H9 (cell line): ENCODE results near the gene LHFPL6. TPM values are rescaled to one million over a fixed set of nuclear protein-coding genes. Genes with fewer than 3 reads are reported as not detected.

Source experiments
- DNase-seq: peaks from one replicate; pipeline ENCODE4 v3.0.0-alpha.2; 2017
- H2AFZ ChIP-seq: one replicate; pipeline ENCODE4 v1.6.1; 2013; ENCODE audit warnings: mild to moderate bottlenecking, low read length, control low read depth, moderate library complexity
- H2AK5ac ChIP-seq: 2 replicates; pipeline ENCODE4 v1.6.1; 2013; ENCODE audit warnings: low read length, control low read depth, mixed read lengths; ENCODE audit not compliant: insufficient read length
- H2BK120ac ChIP-seq: one replicate; pipeline ENCODE4 v1.6.1; 2013; ENCODE audit warnings: low read depth, mild to moderate bottlenecking, low read length, control low read depth, inconsistent platforms; ENCODE audit not compliant: poor library complexity, severe bottlenecking
- H2BK12ac ChIP-seq: 2 replicates; pipeline ENCODE4 v1.6.1; 2013; ENCODE audit warnings: low read length, control low read depth, mixed read lengths, low read depth; ENCODE audit not compliant: insufficient read length
- H2BK15ac ChIP-seq: 2 replicates; pipeline ENCODE4 v1.6.1; 2013; ENCODE audit warnings: low read depth, low read length, control low read depth
- H2BK20ac ChIP-seq: one replicate; pipeline ENCODE4 v1.6.1; 2013; ENCODE audit warnings: low read depth, mild to moderate bottlenecking, low read length, control low read depth, inconsistent platforms; ENCODE audit not compliant: poor library complexity, severe bottlenecking
- H2BK5ac ChIP-seq: 2 replicates; pipeline ENCODE4 v1.6.1; 2013; ENCODE audit warnings: low read length, control low read depth, mixed read lengths; ENCODE audit not compliant: insufficient read length
- H3K14ac ChIP-seq: 2 replicates; pipeline ENCODE4 v1.6.1; 2013; ENCODE audit warnings: low read length, control low read depth; ENCODE audit not compliant: insufficient read depth
- H3K18ac ChIP-seq: 2 replicates; pipeline ENCODE4 v1.6.1; 2013; ENCODE audit warnings: low read depth, mild to moderate bottlenecking, mixed read lengths, low read length, control low read depth; ENCODE audit not compliant: insufficient read length
- H3K23ac ChIP-seq: 2 replicates; pipeline ENCODE4 v1.6.1; 2013; ENCODE audit warnings: low read length, control low read depth, mixed read lengths, low read depth; ENCODE audit not compliant: insufficient read length
- H3K23me2 ChIP-seq: 2 replicates; pipeline ENCODE4 v1.6.1; 2013; ENCODE audit warnings: low read depth, mild to moderate bottlenecking, mixed read lengths, low read length, control low read depth; ENCODE audit not compliant: insufficient read length, poor library complexity, severe bottlenecking
- H3K27ac ChIP-seq: 2 replicates; pipeline ENCODE4 v1.5.1; 2013; ENCODE audit warnings: low read length, control low read depth, mixed read lengths, low read depth; ENCODE audit not compliant: insufficient read length
- H3K27me3 ChIP-seq: 2 replicates; pipeline ENCODE4 v1.6.1; 2013; ENCODE audit warnings: low read length, control low read depth, inconsistent platforms; ENCODE audit not compliant: insufficient read depth
- H3K4ac ChIP-seq: 2 replicates; pipeline ENCODE4 v1.6.1; 2013; ENCODE audit warnings: low read depth, mild to moderate bottlenecking, control low read depth, inconsistent platforms, low read length, moderate library complexity
- H3K4me1 ChIP-seq: 2 replicates; pipeline ENCODE4 v1.6.1; 2013; ENCODE audit warnings: low read length, control low read depth, inconsistent platforms; ENCODE audit not compliant: insufficient read depth
- H3K4me2 ChIP-seq: 2 replicates; pipeline ENCODE4 v1.6.1; 2013; ENCODE audit warnings: low read length, control low read depth, mixed read lengths; ENCODE audit not compliant: insufficient read length, insufficient read depth
- H3K56ac ChIP-seq: 2 replicates; pipeline ENCODE4 v1.6.1; 2013; ENCODE audit warnings: low read depth, mild to moderate bottlenecking, mixed read lengths, low read length, control low read depth; ENCODE audit not compliant: insufficient read length
- H3K79me1 ChIP-seq: 2 replicates; pipeline ENCODE4 v1.6.1; 2013; ENCODE audit warnings: low read depth, mild to moderate bottlenecking, moderate library complexity, low read length, control low read depth, inconsistent platforms; ENCODE audit not compliant: insufficient read depth, poor library complexity, severe bottlenecking
- H3K79me2 ChIP-seq: 2 replicates; pipeline ENCODE4 v1.6.1; 2013; ENCODE audit warnings: low read length, control low read depth, inconsistent platforms; ENCODE audit not compliant: insufficient read depth
- H3K9ac ChIP-seq: 2 replicates; pipeline ENCODE4 v1.6.1; 2013; ENCODE audit warnings: low read length, control low read depth, mixed read lengths; ENCODE audit not compliant: insufficient read length; ENCODE audit errors: extremely low read depth
- H3K9me3 ChIP-seq: one replicate; pipeline ENCODE4 v1.6.1; 2013; ENCODE audit warnings: low read depth, low read length, inconsistent platforms; ENCODE audit not compliant: control insufficient read depth
- H3T11ph ChIP-seq: one replicate; pipeline ENCODE4 v1.6.1; 2013; ENCODE audit warnings: mild to moderate bottlenecking, low read length, control low read depth, inconsistent platforms
- H4K20me1 ChIP-seq: one replicate; pipeline ENCODE4 v1.6.1; 2013; ENCODE audit not compliant: control insufficient read depth, insufficient read length, insufficient read depth
- H4K5ac ChIP-seq: 2 replicates; pipeline ENCODE4 v1.6.1; 2013; ENCODE audit warnings: low read depth, mild to moderate bottlenecking, mixed read lengths, low read length, control low read depth; ENCODE audit not compliant: insufficient read length
- H4K8ac ChIP-seq: replicated peaks from 2 replicates; pipeline ENCODE4 v1.6.1; 2013; ENCODE audit warnings: low read length, control low read depth, mixed read lengths, low read depth; ENCODE audit not compliant: insufficient read length
- H4K91ac ChIP-seq: 2 replicates; pipeline ENCODE4 v1.6.1; 2013; ENCODE audit warnings: low read depth, mild to moderate bottlenecking, moderate library complexity, mixed read lengths, low read length, control low read depth; ENCODE audit not compliant: insufficient read length
- H3K27ac Mint-ChIP-seq, 3 experiments: 2 replicates in 2 of 3; 3 replicates in 1 of 3; pipeline ENCODE4 v1.8.0; 2020 to 2021; ENCODE audit warnings: mixed read lengths in 3 of 3, mild to moderate bottlenecking in 1 of 3, moderate library complexity in 1 of 3
- H3K27me3 Mint-ChIP-seq: 2 replicates; pipeline ENCODE4 v1.8.0; 2021; ENCODE audit warnings: low read depth, mild to moderate bottlenecking, moderate library complexity, mixed read lengths
- H3K36me3 Mint-ChIP-seq, 3 experiments: 2 replicates in 2 of 3; 3 replicates in 1 of 3; pipeline ENCODE4 v1.8.0; 2020 to 2021; ENCODE audit warnings: low read depth in 3 of 3, mixed read lengths in 3 of 3; ENCODE audit not compliant: insufficient read depth in 1 of 3
- H3K4me1 Mint-ChIP-seq, 2 experiments: 2 replicates each; pipeline ENCODE4 v1.8.0; 2020; ENCODE audit warnings: mixed read lengths in 2 of 2
- H3K4me3 Mint-ChIP-seq, 2 experiments: 2 replicates in 1 of 2; 3 replicates in 1 of 2; pipeline ENCODE4 v1.8.0; 2020 to 2021; ENCODE audit warnings: mild to moderate bottlenecking in 2 of 2, mixed read lengths in 2 of 2, moderate library complexity in 1 of 2
- H3K9me3 Mint-ChIP-seq, 2 experiments: 2 replicates in 1 of 2; 3 replicates in 1 of 2; pipeline ENCODE4 v1.8.0; 2020; ENCODE audit warnings: mild to moderate bottlenecking in 2 of 2, mixed read lengths in 2 of 2, moderate library complexity in 1 of 2
- CTCF ChIP-seq: fragments of 200-600 bp; sonication (generic); conservative IDR thresholded peaks from 3 replicates; pipeline ENCODE4 v1.8.0; 2021; ENCODE audit warnings: antibody characterized with exemption, mild to moderate bottlenecking
- WGBS: extraction: QIAGEN DNeasy Blood & Tissue Kit; methylation state at CpG from one replicate; pipeline ENCODE4 v1.1.7; 2013; ENCODE audit warnings: missing lambda C conversion rate, low lambda C conversion rate, mixed read lengths; ENCODE audit not compliant: insufficient read length; ENCODE audit errors: extremely low coverage; 5-methylcytosine and 5-hydroxymethylcytosine counted together
- total RNA-seq: library from RNA; stranded (reverse); gene quantifications from 2 replicates; pipeline ENCODE4 v1.2.1, GENCODE V29; 2021

Gene LHFPL6
- total RNA-seq, 1 experiment from 2014 or later: 3.5 TPM

- no peak for DNase-seq
- Histone ChIP-seq H3K9me3 (no peaks in the 10 kb centered on the region), H2BK15ac (no peak overlapping the region), H3K56ac (no peak overlapping the region), H3K9ac (no peak overlapping the region), H4K91ac (no peak overlapping the region), H3K23me2 (peaks cover 3% of the 10 kb centered on the region), H2BK5ac (no peak overlapping the region), H3K4ac (no peak overlapping the region), H4K20me1 (no peaks in the 10 kb centered on the region), H3K4me1 (peaks cover 25% of the 10 kb centered on the region), H2AK5ac (peak overlapping the region; percentile 33), H2BK20ac (no peak overlapping the region), H4K5ac (no peak overlapping the region), H2AFZ (no peak overlapping the region), H3T11ph (no peak overlapping the region), H3K79me1 (no peaks in the 10 kb centered on the region), H3K18ac (no peak overlapping the region), H3K23ac (no peak overlapping the region), H3K79me2 (no peaks in the 10 kb centered on the region), H3K14ac (no peak overlapping the region), H2BK12ac (peak overlapping the region; percentile 92), H4K8ac (no peak overlapping the region), H3K27me3 (no peaks in the 10 kb centered on the region; the same call in 1 of the 2 replicates), H2BK120ac (no peak overlapping the region), H3K4me2 (peak overlapping the region; percentile 28), H3K27ac (peak overlapping the region; percentile 38)
- peak overlapping the region in 2 of 3 experiments; percentile 2 to 87; a peak in 1 of 7 replicates for H3K27ac Mint-ChIP-seq
- H3K4me1 Mint-ChIP-seq: peaks cover 85 to 90% of the 10 kb centered on the region in 2 experiments
- WGBS: no CpG with 5 or more reads among the region's 3 CpGs
- no peak for TF ChIP-seq CTCF
- peaks cover 1 to 7% of the 10 kb centered on the region in 2 experiments; a peak in 4 of 5 replicates for H3K9me3 Mint-ChIP-seq
- H3K36me3 Mint-ChIP-seq: no peaks in the 10 kb centered on the region; a peak in 1 of 7 replicates
- H3K27me3 Mint-ChIP-seq: peaks cover 4% of the 10 kb centered on the region
- H3K4me3 Mint-ChIP-seq: no peak overlapping the region
Observed at GRCh38 chr13:39494633-39495032, 108.4 kb downstream of the LHFPL6 start.
